SK-N-SH (cell line): ENCODE measurements around the gene TARS3. TPM values are rescaled to one million over a fixed set of nuclear protein-coding genes. Genes with fewer than 3 reads are reported as not detected.

Source experiments
- CTCF ChIA-PET: fragments of 300-600, 350-600 bp; formaldehyde crosslinking; extraction: SDS; loops from one replicate; lab custom pipeline; 2021; lab: Yijun Ruan, JAX
- POLR2A ChIA-PET: fragments of 350-600 bp; sonication (Branson Sonifier 250); formaldehyde crosslinking; extraction: SDS; loops from one replicate; lab custom pipeline; 2020; ENCODE audit warnings: antibody characterized with exemption, inconsistent platforms; lab: Yijun Ruan, JAX
- DNase-seq: peaks from one replicate; pipeline ENCODE4 v3.0.0; 2012
- H2AFZ ChIP-seq: fragments of 200-600 bp; sonication (generic); 2 replicates; pipeline ENCODE4 v1.8.1; 2016; ENCODE audit warnings: antibody characterized with exemption, mild to moderate bottlenecking, low read depth
- H3F3A ChIP-seq: fragments of 200-600 bp; sonication (generic); replicated peaks from 2 replicates; pipeline ENCODE3; 2016; ENCODE audit warnings: antibody characterized with exemption, mild to moderate bottlenecking; ENCODE audit not compliant: insufficient read depth
- H3K27ac ChIP-seq, 2 experiments: fragments of 200-500 bp in 1 of 2; fragments of 200-600 bp in 1 of 2; sonication (Bioruptor generic) in 1 of 2; sonication (generic), shearing (Covaris generic) in 1 of 2; 2 replicates each; pipeline versions ENCODE4 v1.5.1 to v1.6.1; 2014 to 2016; ENCODE audit warnings: low read depth in 2 of 2, inconsistent platforms in 1 of 2, low read length in 1 of 2, mild to moderate bottlenecking in 1 of 2, mixed read lengths in 1 of 2
- H3K27me3 ChIP-seq: fragments of 200-600 bp; sonication (generic), shearing (Covaris generic); 2 replicates; pipeline ENCODE4 v1.6.1; 2016; ENCODE audit warnings: mixed run types; ENCODE audit not compliant: insufficient read depth
- H3K36me3 ChIP-seq, 2 experiments: fragments of 200-500 bp in 1 of 2; fragments of 200-600 bp in 1 of 2; sonication (Bioruptor generic) in 1 of 2; sonication (generic) in 1 of 2; replicated peaks in 1 of 2; 2 replicates each; pipeline versions ENCODE3 to v1.5.1; 2014 to 2016; ENCODE audit warnings: low read length in 1 of 2, mild to moderate bottlenecking in 1 of 2; ENCODE audit not compliant: insufficient read depth in 2 of 2, control insufficient read depth in 1 of 2
- H3K4me1 ChIP-seq, 2 experiments: fragments of 200-500 bp in 1 of 2; fragments of 200-600 bp in 1 of 2; sonication (Bioruptor generic) in 1 of 2; sonication (generic), shearing (Covaris generic) in 1 of 2; 2 replicates each; pipeline versions ENCODE4 v1.5.1 to v1.6.1; 2014 to 2016; ENCODE audit warnings: low read depth in 1 of 2, low read length in 1 of 2, mixed run types in 1 of 2; ENCODE audit not compliant: insufficient read depth in 2 of 2, control insufficient read depth in 1 of 2
- H3K4me2 ChIP-seq: fragments of 200-600 bp; sonication (generic), shearing (Covaris generic); 2 replicates; pipeline ENCODE4 v1.6.1; 2017; ENCODE audit warnings: mixed run types
- H3K4me3 ChIP-seq, 2 experiments: fragments of 200-500 bp in 1 of 2; fragments of 200-600 bp in 1 of 2; sonication (Bioruptor generic) in 1 of 2; sonication (generic), shearing (Covaris generic) in 1 of 2; 2 replicates each; pipeline versions ENCODE4 v1.5.1 to v1.8.1; 2014 to 2016; ENCODE audit warnings: low read depth in 2 of 2, inconsistent platforms in 1 of 2, low read length in 1 of 2, mild to moderate bottlenecking in 1 of 2, mixed read lengths in 1 of 2, moderate library complexity in 1 of 2
- H3K79me2 ChIP-seq: fragments of 200-600 bp; sonication (generic); 2 replicates; pipeline ENCODE4 v1.8.1; 2017; ENCODE audit warnings: mild to moderate bottlenecking; ENCODE audit not compliant: insufficient read depth
- H3K9ac ChIP-seq: fragments of 200-600 bp; sonication (generic); 2 replicates; pipeline ENCODE4 v1.6.1; 2017; ENCODE audit warnings: mixed run types
- H3K9me2 ChIP-seq: fragments of 200-600 bp; sonication (generic); 2 replicates; pipeline ENCODE4 v1.6.1; 2017; ENCODE audit warnings: mixed run types
- H3K9me3 ChIP-seq: fragments of 200-600 bp; sonication (generic); 2 replicates; pipeline ENCODE4 v1.6.1; 2017; ENCODE audit warnings: mixed run types, mild to moderate bottlenecking, moderate library complexity
- H4K20me1 ChIP-seq: fragments of 200-600 bp; sonication (generic); 2 replicates; pipeline ENCODE4 v1.6.1; 2017; ENCODE audit warnings: mild to moderate bottlenecking, mixed run types; ENCODE audit not compliant: insufficient read depth
- CHD2 ChIP-seq: fragments of 150-350 bp; IDR thresholded peaks from 2 replicates; pipeline ENCODE4 v1.6.1; 2018; ENCODE audit warnings: low read length; ENCODE audit not compliant: partially characterized antibody
- EP300 ChIP-seq, 2 experiments: IDR thresholded peaks; 2 replicates each; pipeline versions ENCODE4 v1.4.0 to v1.6.1; 2012; ENCODE audit warnings: borderline replicate concordance in 1 of 2, low read depth in 1 of 2, low read length in 1 of 2
- FOXM1 ChIP-seq: IDR thresholded peaks from 2 replicates; pipeline ENCODE4 v1.4.0; 2012; ENCODE audit warnings: low read depth, mild to moderate bottlenecking
- GABPA ChIP-seq: IDR thresholded peaks from 2 replicates; pipeline ENCODE4 v1.4.0; 2012; ENCODE audit warnings: low read depth, mild to moderate bottlenecking
- GATA2 ChIP-seq: sonication (generic); formaldehyde crosslinking; IDR thresholded peaks from 2 replicates; pipeline ENCODE4 v1.5.0; 2020; ENCODE audit warnings: mild to moderate bottlenecking, missing genetic modification reagents
- JUND ChIP-seq: IDR thresholded peaks from 2 replicates; pipeline ENCODE4 v1.4.0; 2012
- MEF2A ChIP-seq: IDR thresholded peaks from 2 replicates; pipeline ENCODE4 v1.4.0; 2012; ENCODE audit warnings: low read depth, borderline replicate concordance
- MXI1 ChIP-seq: IDR thresholded peaks from 2 replicates; pipeline ENCODE4 v1.6.1; 2012; ENCODE audit warnings: mild to moderate bottlenecking, low read depth, low read length, improper control_type of control experiment
- NRF1 ChIP-seq: IDR thresholded peaks from 2 replicates; pipeline ENCODE4 v1.6.1; 2012; ENCODE audit warnings: low read depth, mild to moderate bottlenecking, low read length
- RAD21 ChIP-seq: IDR thresholded peaks from 2 replicates; pipeline ENCODE4 v1.6.1; 2012; ENCODE audit warnings: mild to moderate bottlenecking, low read length
- RCOR1 ChIP-seq: fragments of 150-350 bp; IDR thresholded peaks from 2 replicates; pipeline ENCODE4 v1.6.1; 2017; ENCODE audit warnings: antibody characterized with exemption, low read length
- RFX5 ChIP-seq: IDR thresholded peaks from 2 replicates; pipeline ENCODE4 v1.6.1; 2012; ENCODE audit warnings: mild to moderate bottlenecking, improper control_type of control experiment, low read length
- RXRA ChIP-seq: IDR thresholded peaks from 2 replicates; pipeline ENCODE4 v1.4.0; 2012; ENCODE audit warnings: low read depth, mild to moderate bottlenecking, borderline replicate concordance
- SIN3A ChIP-seq: IDR thresholded peaks from 2 replicates; pipeline ENCODE4 v1.6.1; 2012; ENCODE audit warnings: low read depth, mild to moderate bottlenecking, low read length, moderate library complexity, borderline replicate concordance
- SMC3 ChIP-seq: IDR thresholded peaks from 2 replicates; pipeline ENCODE4 v1.6.1; 2012; ENCODE audit warnings: low read depth, low read length, improper control_type of control experiment
- WGBS: methylation state at CpG from one replicate; pipeline ENCODE4 v1.1.6; 2017; ENCODE audit warnings: low lambda C conversion rate; 5-methylcytosine and 5-hydroxymethylcytosine counted together
- polyA plus RNA-seq, 3 experiments: library from polyadenylated mRNA; depleted of rRNA; stranded (reverse); fragments of >200 nt; gene quantifications; 2 replicates each; pipeline ENCODE4 v1.2.3, GENCODE V29; 2012
- TF ChIP-seq, protein P1 (sequence below): fragments of 150-350 bp; IDR thresholded peaks from 2 replicates; pipeline ENCODE4 v1.6.1; 2016; ENCODE audit warnings: mild to moderate bottlenecking, low read depth, low read length
- TF ChIP-seq, protein P2 (sequence below): IDR thresholded peaks from 2 replicates; pipeline ENCODE4 v1.6.1; 2012; ENCODE audit warnings: mild to moderate bottlenecking, low read depth, low read length, moderate library complexity
- TF ChIP-seq, protein P3 (sequence below): fragments of 150-350 bp; IDR thresholded peaks from 2 replicates; pipeline ENCODE4 v1.6.1; 2017; ENCODE audit warnings: antibody characterized with exemption, low read length, low read depth, borderline replicate concordance
- TF ChIP-seq, protein P4 (sequence below): IDR thresholded peaks from 2 replicates; pipeline ENCODE4 v1.4.0; 2012; ENCODE audit warnings: low read depth

TARS3 gene
- polyA plus RNA-seq, 1 of the 3 experiments (the other 2 are of a cell fraction): 3.5 TPM

DNA sequence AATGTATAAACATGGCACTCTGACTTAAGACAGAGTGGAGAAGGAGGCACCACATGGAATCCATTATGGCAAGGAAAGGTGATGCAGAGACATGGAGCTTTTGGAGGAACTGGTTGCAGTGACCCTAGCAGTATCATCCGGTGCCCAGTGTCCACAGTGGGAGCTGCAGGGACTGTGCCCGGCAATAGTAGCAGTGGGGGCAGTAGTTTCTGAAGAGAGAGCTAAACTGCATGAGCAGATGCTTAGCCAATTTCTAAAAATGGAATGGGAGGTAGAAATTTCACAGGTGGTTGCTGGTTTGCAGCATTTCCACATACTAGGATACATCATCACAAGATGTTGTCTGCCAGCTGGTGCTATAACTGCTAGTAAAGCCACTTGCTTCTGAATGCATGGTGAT is 64.3 kb downstream of the TARS3 start:
- no peak overlapping the region for H3K9ac ChIP-seq
- no peak for DNase-seq
- H3K79me2 ChIP-seq: no peaks in the 10 kb centered on the region
- peaks cover 11 to 15% of the 10 kb centered on the region in 2 experiments for H3K36me3 ChIP-seq
- no peaks in the 10 kb centered on the region for H3K9me3 ChIP-seq
- H4K20me1 ChIP-seq: no peaks in the 10 kb centered on the region
- H3K4me2 ChIP-seq: no peak overlapping the region
- no peaks in the 10 kb centered on the region for H3K9me2 ChIP-seq
- CTCF ChIA-PET: no interaction called here
- H3K4me1 ChIP-seq: peaks cover 0 to 6% of the 10 kb centered on the region in 2 experiments; a peak in 1 of 4 replicates
- no peaks in the 10 kb centered on the region for H3K27me3 ChIP-seq
- H3F3A ChIP-seq: no peaks in the 10 kb centered on the region
- no peak overlapping the region for H3K27ac ChIP-seq
- POLR2A ChIA-PET: no interaction called here
- H2AFZ ChIP-seq: no peak overlapping the region
- 100% methylated on average over 2 of the region's 2 CpGs for WGBS
- no peak overlapping the region for H3K4me3 ChIP-seq
- TF ChIP-seq MXI1: no peak
- no peak for TF ChIP-seq RFX5
- TF ChIP-seq CHD2: no peak
- no peak for TF ChIP-seq JUND
- TF ChIP-seq, protein P1, sequence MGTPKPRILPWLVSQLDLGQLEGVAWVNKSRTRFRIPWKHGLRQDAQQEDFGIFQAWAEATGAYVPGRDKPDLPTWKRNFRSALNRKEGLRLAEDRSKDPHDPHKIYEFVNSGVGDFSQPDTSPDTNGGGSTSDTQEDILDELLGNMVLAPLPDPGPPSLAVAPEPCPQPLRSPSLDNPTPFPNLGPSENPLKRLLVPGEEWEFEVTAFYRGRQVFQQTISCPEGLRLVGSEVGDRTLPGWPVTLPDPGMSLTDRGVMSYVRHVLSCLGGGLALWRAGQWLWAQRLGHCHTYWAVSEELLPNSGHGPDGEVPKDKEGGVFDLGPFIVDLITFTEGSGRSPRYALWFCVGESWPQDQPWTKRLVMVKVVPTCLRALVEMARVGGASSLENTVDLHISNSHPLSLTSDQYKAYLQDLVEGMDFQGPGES: no peak
- TF ChIP-seq RAD21: no peak
- TF ChIP-seq, protein P2, sequence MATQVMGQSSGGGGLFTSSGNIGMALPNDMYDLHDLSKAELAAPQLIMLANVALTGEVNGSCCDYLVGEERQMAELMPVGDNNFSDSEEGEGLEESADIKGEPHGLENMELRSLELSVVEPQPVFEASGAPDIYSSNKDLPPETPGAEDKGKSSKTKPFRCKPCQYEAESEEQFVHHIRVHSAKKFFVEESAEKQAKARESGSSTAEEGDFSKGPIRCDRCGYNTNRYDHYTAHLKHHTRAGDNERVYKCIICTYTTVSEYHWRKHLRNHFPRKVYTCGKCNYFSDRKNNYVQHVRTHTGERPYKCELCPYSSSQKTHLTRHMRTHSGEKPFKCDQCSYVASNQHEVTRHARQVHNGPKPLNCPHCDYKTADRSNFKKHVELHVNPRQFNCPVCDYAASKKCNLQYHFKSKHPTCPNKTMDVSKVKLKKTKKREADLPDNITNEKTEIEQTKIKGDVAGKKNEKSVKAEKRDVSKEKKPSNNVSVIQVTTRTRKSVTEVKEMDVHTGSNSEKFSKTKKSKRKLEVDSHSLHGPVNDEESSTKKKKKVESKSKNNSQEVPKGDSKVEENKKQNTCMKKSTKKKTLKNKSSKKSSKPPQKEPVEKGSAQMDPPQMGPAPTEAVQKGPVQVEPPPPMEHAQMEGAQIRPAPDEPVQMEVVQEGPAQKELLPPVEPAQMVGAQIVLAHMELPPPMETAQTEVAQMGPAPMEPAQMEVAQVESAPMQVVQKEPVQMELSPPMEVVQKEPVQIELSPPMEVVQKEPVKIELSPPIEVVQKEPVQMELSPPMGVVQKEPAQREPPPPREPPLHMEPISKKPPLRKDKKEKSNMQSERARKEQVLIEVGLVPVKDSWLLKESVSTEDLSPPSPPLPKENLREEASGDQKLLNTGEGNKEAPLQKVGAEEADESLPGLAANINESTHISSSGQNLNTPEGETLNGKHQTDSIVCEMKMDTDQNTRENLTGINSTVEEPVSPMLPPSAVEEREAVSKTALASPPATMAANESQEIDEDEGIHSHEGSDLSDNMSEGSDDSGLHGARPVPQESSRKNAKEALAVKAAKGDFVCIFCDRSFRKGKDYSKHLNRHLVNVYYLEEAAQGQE: no peak
- TF ChIP-seq NRF1: no peak
- TF ChIP-seq EP300 (IDR thresholded peaks at IDR 0.05; ENCODE audit: borderline replicate concordance in 1 of 2, low read depth in 1 of 2, low read length in 1 of 2): no peak
- TF ChIP-seq SMC3: no peak
- TF ChIP-seq, protein P3, sequence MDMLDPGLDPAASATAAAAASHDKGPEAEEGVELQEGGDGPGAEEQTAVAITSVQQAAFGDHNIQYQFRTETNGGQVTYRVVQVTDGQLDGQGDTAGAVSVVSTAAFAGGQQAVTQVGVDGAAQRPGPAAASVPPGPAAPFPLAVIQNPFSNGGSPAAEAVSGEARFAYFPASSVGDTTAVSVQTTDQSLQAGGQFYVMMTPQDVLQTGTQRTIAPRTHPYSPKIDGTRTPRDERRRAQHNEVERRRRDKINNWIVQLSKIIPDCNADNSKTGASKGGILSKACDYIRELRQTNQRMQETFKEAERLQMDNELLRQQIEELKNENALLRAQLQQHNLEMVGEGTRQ: no peak
- TF ChIP-seq GABPA: no peak
- no peak for TF ChIP-seq RCOR1
- TF ChIP-seq GATA2 (CRISPR knock-in tag): no peak
- no peak for TF ChIP-seq RXRA
- no peak for TF ChIP-seq MEF2A
- no peak for TF ChIP-seq FOXM1
- TF ChIP-seq, protein P4, sequence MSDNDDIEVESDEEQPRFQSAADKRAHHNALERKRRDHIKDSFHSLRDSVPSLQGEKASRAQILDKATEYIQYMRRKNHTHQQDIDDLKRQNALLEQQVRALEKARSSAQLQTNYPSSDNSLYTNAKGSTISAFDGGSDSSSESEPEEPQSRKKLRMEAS: no peak
- no peak for TF ChIP-seq SIN3A
- TF ChIP-seq, all 33 proteins: peak for 0
